Testis (tissue), 2 donors: ENCODE measurements around the gene LIN7A.

Experiments
- POLR2A ChIP-seq: fragments of 450-650 bp; IDR thresholded peaks from one replicate; pipeline ENCODE4 v1.6.1; 2017; ENCODE audit warnings: antibody characterized with exemption, mild to moderate bottlenecking, moderate library complexity
- TF ChIP-seq, protein P1 (sequence below), 3 experiments: fragments of 450-650 bp in 2 of 3; fragments of 200-600 bp in 1 of 3; sonication (generic) in 1 of 3; IDR thresholded peaks; one replicate each; pipeline ENCODE4 v1.5.1; 2016 to 2019; ENCODE audit warnings: antibody characterized with exemption in 3 of 3, mild to moderate bottlenecking in 2 of 3, moderate library complexity in 1 of 3

GRCh38 chr12:80877721-80878265, 59.9 kb downstream of the LIN7A start:
- TF ChIP-seq, protein P1, sequence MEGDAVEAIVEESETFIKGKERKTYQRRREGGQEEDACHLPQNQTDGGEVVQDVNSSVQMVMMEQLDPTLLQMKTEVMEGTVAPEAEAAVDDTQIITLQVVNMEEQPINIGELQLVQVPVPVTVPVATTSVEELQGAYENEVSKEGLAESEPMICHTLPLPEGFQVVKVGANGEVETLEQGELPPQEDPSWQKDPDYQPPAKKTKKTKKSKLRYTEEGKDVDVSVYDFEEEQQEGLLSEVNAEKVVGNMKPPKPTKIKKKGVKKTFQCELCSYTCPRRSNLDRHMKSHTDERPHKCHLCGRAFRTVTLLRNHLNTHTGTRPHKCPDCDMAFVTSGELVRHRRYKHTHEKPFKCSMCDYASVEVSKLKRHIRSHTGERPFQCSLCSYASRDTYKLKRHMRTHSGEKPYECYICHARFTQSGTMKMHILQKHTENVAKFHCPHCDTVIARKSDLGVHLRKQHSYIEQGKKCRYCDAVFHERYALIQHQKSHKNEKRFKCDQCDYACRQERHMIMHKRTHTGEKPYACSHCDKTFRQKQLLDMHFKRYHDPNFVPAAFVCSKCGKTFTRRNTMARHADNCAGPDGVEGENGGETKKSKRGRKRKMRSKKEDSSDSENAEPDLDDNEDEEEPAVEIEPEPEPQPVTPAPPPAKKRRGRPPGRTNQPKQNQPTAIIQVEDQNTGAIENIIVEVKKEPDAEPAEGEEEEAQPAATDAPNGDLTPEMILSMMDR (IDR thresholded peaks at IDR 0.05), result no peak
- no peak for TF ChIP-seq POLR2A
